GM06990 (cell line): ENCODE results near the gene PRKN.

Experiments used
- DNase-seq: peaks from one replicate; pipeline ENCODE4 v3.0.0-alpha.2; 2011; ENCODE audit not compliant: insufficient read length; ENCODE audit errors: extremely low read depth
- H3K27me3 ChIP-seq: replicated peaks from 2 replicates; pipeline ENCODE4 v1.6.0; 2011; ENCODE audit warnings: low read length; ENCODE audit not compliant: control insufficient read depth, insufficient read depth
- H3K36me3 ChIP-seq: 2 replicates; pipeline ENCODE4 v1.5.1; 2011; ENCODE audit warnings: low read length; ENCODE audit not compliant: control insufficient read depth, insufficient read depth
- H3K4me3 ChIP-seq: replicated peaks from 2 replicates; pipeline ENCODE4 v1.5.1; 2011; ENCODE audit warnings: low read depth, mild to moderate bottlenecking, control low read depth, low read length
- TF ChIP-seq, protein P1 (sequence below): IDR thresholded peaks from 2 replicates; pipeline ENCODE4 v1.5.1; 2011; ENCODE audit warnings: low read length, control low read depth, mild to moderate bottlenecking, inconsistent platforms; ENCODE audit not compliant: insufficient read depth, poor library complexity, severe bottlenecking

PRKN gene

DNA sequence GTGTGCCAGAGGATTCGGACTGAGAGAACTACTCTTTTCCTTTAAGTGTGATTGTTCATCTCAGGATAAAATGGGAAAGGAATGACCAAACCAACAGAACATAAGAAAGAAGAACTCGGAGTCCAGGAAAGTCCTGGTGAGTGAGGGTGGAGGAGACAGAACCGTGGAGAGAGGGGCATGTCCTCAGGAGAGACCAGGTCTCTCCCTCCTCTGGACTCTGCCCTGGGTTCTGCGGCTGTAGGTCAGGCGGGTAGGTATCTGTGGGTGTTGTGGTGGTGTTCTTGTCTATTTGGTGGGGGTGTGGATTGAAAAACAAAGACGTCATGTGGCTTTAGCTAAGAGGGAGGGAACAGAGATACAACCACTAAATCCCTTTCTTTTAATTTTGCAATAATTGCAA is 1424.6 kb downstream of the PRKN start:
- H3K4me3 ChIP-seq = no peak overlapping the region
- no peak for DNase-seq
- TF ChIP-seq, protein P1, sequence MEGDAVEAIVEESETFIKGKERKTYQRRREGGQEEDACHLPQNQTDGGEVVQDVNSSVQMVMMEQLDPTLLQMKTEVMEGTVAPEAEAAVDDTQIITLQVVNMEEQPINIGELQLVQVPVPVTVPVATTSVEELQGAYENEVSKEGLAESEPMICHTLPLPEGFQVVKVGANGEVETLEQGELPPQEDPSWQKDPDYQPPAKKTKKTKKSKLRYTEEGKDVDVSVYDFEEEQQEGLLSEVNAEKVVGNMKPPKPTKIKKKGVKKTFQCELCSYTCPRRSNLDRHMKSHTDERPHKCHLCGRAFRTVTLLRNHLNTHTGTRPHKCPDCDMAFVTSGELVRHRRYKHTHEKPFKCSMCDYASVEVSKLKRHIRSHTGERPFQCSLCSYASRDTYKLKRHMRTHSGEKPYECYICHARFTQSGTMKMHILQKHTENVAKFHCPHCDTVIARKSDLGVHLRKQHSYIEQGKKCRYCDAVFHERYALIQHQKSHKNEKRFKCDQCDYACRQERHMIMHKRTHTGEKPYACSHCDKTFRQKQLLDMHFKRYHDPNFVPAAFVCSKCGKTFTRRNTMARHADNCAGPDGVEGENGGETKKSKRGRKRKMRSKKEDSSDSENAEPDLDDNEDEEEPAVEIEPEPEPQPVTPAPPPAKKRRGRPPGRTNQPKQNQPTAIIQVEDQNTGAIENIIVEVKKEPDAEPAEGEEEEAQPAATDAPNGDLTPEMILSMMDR = no peak
- no peaks in the 10 kb centered on the region for H3K27me3 ChIP-seq
- H3K36me3 ChIP-seq = no peaks in the 10 kb centered on the region

DNA sequence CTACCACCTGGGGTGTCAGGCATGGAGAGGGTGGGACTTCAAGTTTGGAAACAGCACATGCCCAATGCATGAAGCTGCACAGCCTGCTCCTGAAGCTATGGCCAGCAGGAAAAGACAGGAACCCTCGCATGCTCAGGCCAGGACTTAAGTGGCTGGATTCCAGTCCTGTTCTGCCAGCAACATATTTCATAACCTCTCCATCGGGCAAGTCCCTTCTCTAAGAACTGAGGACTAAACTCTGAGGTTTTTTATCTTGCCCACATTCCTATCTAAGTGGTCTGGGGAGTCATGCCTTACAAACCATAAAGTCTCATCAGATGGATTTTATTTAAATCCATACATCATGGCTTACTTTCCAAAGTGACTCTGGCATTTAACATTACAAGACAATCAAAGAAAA is 1426.2 kb downstream of the PRKN start:
- Histone ChIP-seq H3K4me3 (no peak overlapping the region), H3K36me3 (no peaks in the 10 kb centered on the region), H3K27me3 (no peaks in the 10 kb centered on the region)
- DNase-seq = no peak
- TF ChIP-seq, protein P1 = no peak

DNA sequence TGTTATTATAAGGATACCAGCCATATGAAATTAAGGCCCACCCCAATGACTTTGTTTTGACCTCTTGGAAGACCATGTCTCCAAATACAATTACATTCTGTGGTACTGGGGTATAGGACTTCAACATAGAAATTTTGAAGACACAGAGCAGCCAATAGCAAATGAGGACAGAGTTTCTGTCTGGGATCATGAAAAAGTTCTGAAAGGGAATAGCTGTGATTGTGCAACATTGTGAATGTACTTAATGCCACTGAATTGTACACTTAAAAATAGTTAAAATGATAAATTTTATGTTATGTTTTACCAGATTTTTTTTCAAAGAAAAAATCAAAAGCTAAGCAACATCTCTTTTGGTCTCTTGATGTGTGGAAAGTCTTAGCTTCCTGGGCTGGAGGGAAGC is 1426.7 kb downstream of the PRKN start:
- H3K27me3 ChIP-seq = no peaks in the 10 kb centered on the region
- no peaks in the 10 kb centered on the region for H3K36me3 ChIP-seq
- DNase-seq = no peak
- TF ChIP-seq, protein P1 = no peak
- no peak overlapping the region for H3K4me3 ChIP-seq

DNA sequence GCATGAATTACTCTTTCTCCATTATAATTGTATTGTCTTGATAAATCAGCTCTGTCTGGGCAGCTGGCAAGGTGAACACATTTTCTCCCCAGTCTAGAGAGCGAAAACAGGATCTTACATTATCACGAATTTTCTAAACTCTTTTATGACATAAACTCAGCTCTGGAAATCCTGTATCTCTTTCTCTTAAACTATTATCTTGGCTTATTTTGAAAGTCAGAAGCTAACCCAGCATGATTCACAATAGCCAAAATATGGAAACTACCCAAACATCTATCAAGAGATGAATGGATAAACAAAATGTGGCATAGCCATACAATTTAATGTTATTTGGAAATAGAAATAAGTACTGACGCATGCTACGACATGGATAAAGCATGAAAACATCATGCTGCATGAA is 1427.8 kb downstream of the PRKN start:
- no peak for DNase-seq
- TF ChIP-seq, protein P1 = no peak
- Histone ChIP-seq H3K4me3 (no peak overlapping the region), H3K36me3 (no peaks in the 10 kb centered on the region), H3K27me3 (no peaks in the 10 kb centered on the region)
